ENCODE measurements around the gene SAP30.

- TF ChIP-seq JUN (IDR thresholded peaks at IDR 0.05; ENCODE audit: borderline replicate concordance, low read depth, low read length) (no peak), JUN (CRISPR knock-in tag; IDR thresholded peaks at IDR 0.05; ENCODE audit: borderline replicate concordance) (no peak), REST (IDR thresholded peaks at IDR 0.05; ENCODE audit: borderline replicate concordance) (no peak), REST (CRISPR knock-in tag; IDR thresholded peaks at IDR 0.05; ENCODE audit: low read depth) (no peak), BRCA1 (IDR thresholded peaks at IDR 0.05) (no peak), BRCA1 (CRISPR knock-in tag; IDR thresholded peaks at IDR 0.05) (no peak), CTCF (IDR thresholded peaks at IDR 0.05 in 2 of 3, conservative IDR thresholded peaks at IDR 0.05 in 1 of 3; ENCODE audit: insufficient read depth in 2 of 3, low read depth in 1 of 3, low read length in 3 of 3) (no peak), MYC (IDR thresholded peaks at IDR 0.05; ENCODE audit: low read depth, low read length) (no peak), MYC (CRISPR knock-in tag; IDR thresholded peaks at IDR 0.05; ENCODE audit: borderline replicate concordance, low read depth) (no peak), MED1 (CRISPR knock-in tag; IDR thresholded peaks at IDR 0.05; ENCODE audit: borderline replicate concordance) (no peak), NFRKB (IDR thresholded peaks at IDR 0.05; ENCODE audit: low read depth) (no peak), HINFP (tag; conservative IDR thresholded peaks at IDR 0.05; ENCODE audit: low read depth) (no peak), PKNOX1 (IDR thresholded peaks at IDR 0.05) (no peak)
Observed at GRCh38 chr4:173415885-173416653, 45.3 kb downstream of the SAP30 start.
